Spleen (tissue), 11 donors: ENCODE measurements around the gene DGAT2. TPM values are rescaled to one million over a fixed set of nuclear protein-coding genes. Genes with fewer than 3 reads are reported as not detected.

Experiments used
- DNase-seq: peaks from one replicate; pipeline ENCODE4 v3.0.0-alpha.2; 2020
- H3K27ac ChIP-seq, 8 donors: fragments of 200-600 bp; sonication (generic) in 7 of 8; 1 replicate in 4 of 8; 2 replicates in 4 of 8; pipeline versions ENCODE4 v1.5.0 to v1.8.0; 2016 to 2021; ENCODE audit warnings: inconsistent platforms in 4 of 8, mild to moderate bottlenecking in 4 of 8, moderate library complexity in 1 of 8
- H3K27me3 ChIP-seq, 7 donors: fragments of 200-600 bp; sonication (generic) in 6 of 7; replicated peaks in 1 of 7; 1 replicate in 4 of 7; 2 replicates in 3 of 7; pipeline versions ENCODE4 v1.5.0 to v1.8.0; 2016 to 2021; ENCODE audit warnings: inconsistent platforms in 3 of 7, mild to moderate bottlenecking in 1 of 7
- H3K36me3 ChIP-seq, 6 donors: fragments of 200-600 bp; sonication (generic) in 5 of 6; 1 replicate in 4 of 6; 2 replicates in 2 of 6; pipeline versions ENCODE4 v1.5.0 to v1.8.0; 2016 to 2021; ENCODE audit warnings: inconsistent platforms in 2 of 6
- H3K4me1 ChIP-seq, 6 donors: fragments of 200-600 bp; sonication (generic) in 5 of 6; 1 replicate in 3 of 6; 2 replicates in 3 of 6; pipeline versions ENCODE4 v1.5.0 to v1.8.0; 2016 to 2021; ENCODE audit warnings: inconsistent platforms in 3 of 6
- H3K4me3 ChIP-seq, 8 donors: fragments of 200-600 bp; sonication (generic) in 7 of 8; 1 replicate in 4 of 8; 2 replicates in 4 of 8; pipeline versions ENCODE4 v1.5.0 to v1.8.0; 2016 to 2021; ENCODE audit warnings: inconsistent platforms in 4 of 8, mild to moderate bottlenecking in 4 of 8, moderate library complexity in 2 of 8
- H3K9me3 ChIP-seq, 8 donors: fragments of 200-600 bp; sonication (generic) in 7 of 8; 1 replicate in 4 of 8; 2 replicates in 4 of 8; pipeline versions ENCODE4 v1.5.0 to v1.8.0; 2016 to 2021; ENCODE audit warnings: inconsistent platforms in 4 of 8
- CTCF ChIP-seq, 11 experiments: fragments of 200-600 bp in 7 of 11; fragments of 450-650 bp in 4 of 11; sonication (generic) in 4 of 11; IDR thresholded peaks in 8 of 11; conservative IDR thresholded peaks in 3 of 11; 1 replicate in 7 of 11; 2 replicates in 4 of 11; pipeline versions ENCODE4 v1.4.0 to v1.8.0; 2016 to 2021; ENCODE audit warnings: antibody characterized with exemption in 11 of 11, inconsistent platforms in 4 of 11, mild to moderate bottlenecking in 1 of 11
- POLR2A ChIP-seq, 3 donors: fragments of 450-650 bp; IDR thresholded peaks; one replicate each; pipeline ENCODE4 v1.5.1; 2017; ENCODE audit warnings: antibody characterized with exemption in 3 of 3, mild to moderate bottlenecking in 1 of 3
- POLR2AphosphoS5 ChIP-seq, 3 donors: sonication (generic); formaldehyde crosslinking; IDR thresholded peaks; one replicate each; pipeline ENCODE4 v1.5.1; 2017; ENCODE audit warnings: antibody characterized with exemption in 3 of 3
- WGBS, 5 donors: extraction: QIAGEN DNeasy Blood & Tissue Kit in 3 of 5; methylation state at CpG; one replicate each; pipeline versions ENCODE4 v1.1.5 to v1.1.7; 2013 to 2018; 5-methylcytosine and 5-hydroxymethylcytosine counted together
- intact Hi-C: fragments of 100-400 bp; cut with DNase I; formaldehyde crosslinking; loops from one replicate; pipeline ENCODE4 v1.15.0; 2023; ENCODE audit warnings: low total_unique reads
- polyA plus RNA-seq, 3 donors: library from polyadenylated mRNA; stranded (reverse); fragments of 200-250 nt; gene quantifications; one replicate each; pipeline ENCODE4 v1.2.1, GENCODE V29; 2013
- total RNA-seq, 7 donors: library from RNA; depleted of rRNA in 3 of 7; stranded (reverse); fragments of >200 nt in 3 of 7; fragmentation: NEBNext Ultra II Directional in 4 of 7; extraction: Animal tissue kit (Norgen Biotek cat#: 25700) in 4 of 7; gene quantifications; one replicate each; pipeline versions ENCODE4 v1.1.0 to v1.2.1, GENCODE V29; 2016 to 2021
- donor health status: healthy with polysubstance abuse.
- donor health status: DM: no; HTN: no; CAD: no; lungs with moderate emphysema.
- donor health status: DM: no; HTN: no; CAD: no.
- donor health status: Bipolar disorder and iron deficiency.
- donor health status: healthy.
- donor health status: DM: no; HTN: no; CAD: no.
- donor health status: DM: yes; HTN: yes; CAD: no.

DGAT2 gene
- total and polyA plus RNA-seq, 10 donors, result 3.5 to 71.7 (median 15.9) TPM

- TF ChIP-seq POLR2AphosphoS5 (IDR thresholded peaks at IDR 0.05) (no peak), CTCF (IDR thresholded peaks at IDR 0.05 in 8 of 11, conservative IDR thresholded peaks at IDR 0.05 in 3 of 11) (no peak), POLR2A (IDR thresholded peaks at IDR 0.05) (no peak)
- no peaks in the 10 kb centered on the region for H3K36me3 ChIP-seq
- H3K27me3 ChIP-seq, result peaks cover 0 to 34% (median 8%) of the 10 kb centered on the region in 7 donors
- intact Hi-C loops, result no loop called here
- no peak overlapping the region for H3K4me3 ChIP-seq
- H3K9me3 ChIP-seq, result no peaks in the 10 kb centered on the region
- DNase-seq, result no peak
- no peak overlapping the region for H3K27ac ChIP-seq
- peaks cover 7 to 58% (median 34%) of the 10 kb centered on the region in 6 donors for H3K4me1 ChIP-seq
- 90 to 96% (median 93%) methylated on average over 6 of the region's 6 CpGs for WGBS, 5 donors
Observed at GRCh38 chr11:75767228-75767572, 1.4 kb upstream of the DGAT2 start.

GRCh38 chr11:75767793-75768111 lies 826 bp upstream of the DGAT2 start:
- Histone ChIP-seq H3K9me3 (no peaks in the 10 kb centered on the region), H3K27ac (peak overlapping the region in 4 of 8 donors; percentile 71 to 91 (median 84)), H3K36me3 (no peaks in the 10 kb centered on the region), H3K27me3 (peaks cover 0 to 34% (median 8%) of the 10 kb centered on the region in 7 donors), H3K4me1 (peaks cover 10 to 60% (median 36%) of the 10 kb centered on the region in 6 donors), H3K4me3 (peak overlapping the region in 5 of 8 donors; percentile 45 to 74 (median 53))
- intact Hi-C loops, result no loop called here
- no peak for DNase-seq
- 25 to 48% (median 39%) methylated on average over 1 of the region's 1 CpG for WGBS, 5 donors
- TF ChIP-seq POLR2A (IDR thresholded peaks at IDR 0.05) (no peak), CTCF (IDR thresholded peaks at IDR 0.05 in 8 of 11, conservative IDR thresholded peaks at IDR 0.05 in 3 of 11) (no peak), POLR2AphosphoS5 (IDR thresholded peaks at IDR 0.05) (no peak)

- Histone ChIP-seq H3K4me1 (peaks cover 15 to 69% (median 50%) of the 10 kb centered on the region in 6 donors), H3K27me3 (peaks cover 0 to 34% (median 8%) of the 10 kb centered on the region in 7 donors), H3K36me3 (no peaks in the 10 kb centered on the region), H3K4me3 (peak overlapping the region; percentile 38 to 74 (median 52)), H3K9me3 (no peaks in the 10 kb centered on the region), H3K27ac (peak overlapping the region; percentile 12 to 91 (median 74))
- intact Hi-C loops, result no loop called here
- 18 to 36% (median 22%) methylated on average over 33 to 46 of the region's 46 CpGs for WGBS, 5 donors
- no peak for TF ChIP-seq POLR2A (IDR thresholded peaks at IDR 0.05)
- TF ChIP-seq POLR2AphosphoS5 (IDR thresholded peaks at IDR 0.05), result no peak
- TF ChIP-seq CTCF (IDR thresholded peaks at IDR 0.05 in 8 of 11, conservative IDR thresholded peaks at IDR 0.05 in 3 of 11), result no peak
- DNase-seq, result no peak
Observed at GRCh38 chr11:75768909-75769771, 562 bp downstream of the DGAT2 start.

- intact Hi-C loops, result no loop called here
- no peak for DNase-seq
- H3K36me3 ChIP-seq, result no peaks in the 10 kb centered on the region
- peaks cover 0 to 34% (median 8%) of the 10 kb centered on the region in 7 donors for H3K27me3 ChIP-seq
- 67 to 81% (median 69%) methylated on average over 5 of the region's 5 CpGs for WGBS, 5 donors
- peaks cover 15 to 79% (median 53%) of the 10 kb centered on the region in 6 donors for H3K4me1 ChIP-seq
- H3K27ac ChIP-seq, result peak overlapping the region in 3 of 8 donors; percentile 15 to 92 (median 91)
- no peak for TF ChIP-seq POLR2A (IDR thresholded peaks at IDR 0.05)
- no peak for TF ChIP-seq POLR2AphosphoS5 (IDR thresholded peaks at IDR 0.05)
- no peak for TF ChIP-seq CTCF (IDR thresholded peaks at IDR 0.05 in 8 of 11, conservative IDR thresholded peaks at IDR 0.05 in 3 of 11)
- peak overlapping the region in 5 of 8 donors; percentile 45 to 74 (median 53) for H3K4me3 ChIP-seq
- H3K9me3 ChIP-seq, result no peaks in the 10 kb centered on the region
Observed at GRCh38 chr11:75770102-75770501, 1.5 kb downstream of the DGAT2 start.
